HepG2 (cell line): Measurements from ENCODE around the gene LMAN2L. TPM values are rescaled to one million over a fixed set of nuclear protein-coding genes. Genes with fewer than 3 reads are reported as not detected.

Experiments
- NCOR1 ChIP-seq: fragments of 200-600 bp; sonication (generic); IDR thresholded peaks from 2 replicates; pipeline ENCODE4 v1.7.0; 2017; ENCODE audit warnings: antibody characterized with exemption, low read length, borderline replicate concordance
- PTBP1 ChIP-seq: fragments of 200-400 bp; formaldehyde crosslinking; IDR thresholded peaks from 2 replicates; pipeline ENCODE4 v1.6.1; 2018; ENCODE audit warnings: low read length, low read depth; ENCODE audit not compliant: poor library complexity, severe bottlenecking
- RFX1 ChIP-seq: fragments of 450-650 bp; IDR thresholded peaks from 2 replicates; pipeline ENCODE4 v1.6.1; 2017
- RFX3 ChIP-seq: IDR thresholded peaks from 2 replicates; pipeline ENCODE4 v1.6.1; 2016; ENCODE audit warnings: missing biosample characterization, missing genetic modification reagents
- SIX4 ChIP-seq: sonication (generic); formaldehyde crosslinking; IDR thresholded peaks from 2 replicates; pipeline ENCODE4 v1.4.0; 2020; ENCODE audit warnings: missing genetic modification reagents
- SKI ChIP-seq: fragments of 450-650 bp; IDR thresholded peaks from one replicate; pipeline ENCODE4 v1.6.1; 2018; ENCODE audit warnings: mild to moderate bottlenecking; ENCODE audit not compliant: partially characterized antibody
- SOX6 ChIP-seq, 2 experiments: fragments of 450-650 bp in 1 of 2; sonication (generic) in 1 of 2; formaldehyde crosslinking in 1 of 2; IDR thresholded peaks; 2 replicates each; pipeline versions ENCODE4 v1.4.0 to v1.6.1; 2017 to 2020; ENCODE audit warnings: antibody characterized with exemption in 1 of 2, mild to moderate bottlenecking in 1 of 2, missing genetic modification reagents in 1 of 2
- TCF7L2 ChIP-seq: IDR thresholded peaks from 2 replicates; pipeline ENCODE4 v1.6.1; 2011; ENCODE audit warnings: mild to moderate bottlenecking, low read depth, low read length, moderate library complexity
- ZNF713 ChIP-seq: sonication (generic); formaldehyde crosslinking; IDR thresholded peaks from 2 replicates; pipeline ENCODE4 v1.4.0; 2020; ENCODE audit warnings: mild to moderate bottlenecking, missing genetic modification reagents
- polyA plus RNA-seq, 8 experiments: library from polyadenylated mRNA; depleted of rRNA in 3 of 8; stranded (reverse) in 7 of 8; unstranded in 1 of 8; fragments of >200 nt; fragmentation: Illumina TruSeq in 4 of 8; extraction: Trizol in 4 of 8; gene quantifications; 2 replicates each; pipeline versions ENCODE4 v1.2.1 to v1.2.3, GENCODE V29; 2011 to 2016; ENCODE audit warnings: low read depth in 4 of 8, missing spikeins in 1 of 8, mixed read lengths in 1 of 8; ENCODE audit not compliant: insufficient read depth in 1 of 8
- total RNA-seq, 5 experiments: library from RNA; depleted of rRNA; stranded (reverse); fragments of >200 nt; fragmentation: Illumina TruSeq; extraction: Trizol; gene quantifications; 2 replicates each; pipeline ENCODE4 v1.2.3, GENCODE V29; 2016; ENCODE audit warnings: low read depth in 1 of 5
- TF ChIP-seq, protein P1 (sequence below): sonication (generic); formaldehyde crosslinking; IDR thresholded peaks from 2 replicates; pipeline ENCODE4 v1.5.0; 2020; ENCODE audit warnings: mild to moderate bottlenecking, missing genetic modification reagents, borderline replicate concordance
- TF ChIP-seq, protein P2 (sequence below): sonication (generic); formaldehyde crosslinking; IDR thresholded peaks from 2 replicates; pipeline ENCODE4 v1.4.0; 2020; ENCODE audit warnings: missing genetic modification reagents
- TF ChIP-seq, protein P3 (sequence below): IDR thresholded peaks from 2 replicates; pipeline ENCODE4 v1.6.1; 2018; ENCODE audit warnings: missing genetic modification reagents
- TF ChIP-seq, protein P4 (sequence below): sonication (generic); formaldehyde crosslinking; IDR thresholded peaks from 2 replicates; pipeline ENCODE4 v1.9.0; 2022; ENCODE audit warnings: low read depth, missing genetic modification reagents

LMAN2L gene
- total and polyA plus RNA-seq, 2 of the 13 experiments (the other 11 are each of a cell fraction or from before 2014, with no cell fraction given) = 39.1 to 57.9 TPM

DNA sequence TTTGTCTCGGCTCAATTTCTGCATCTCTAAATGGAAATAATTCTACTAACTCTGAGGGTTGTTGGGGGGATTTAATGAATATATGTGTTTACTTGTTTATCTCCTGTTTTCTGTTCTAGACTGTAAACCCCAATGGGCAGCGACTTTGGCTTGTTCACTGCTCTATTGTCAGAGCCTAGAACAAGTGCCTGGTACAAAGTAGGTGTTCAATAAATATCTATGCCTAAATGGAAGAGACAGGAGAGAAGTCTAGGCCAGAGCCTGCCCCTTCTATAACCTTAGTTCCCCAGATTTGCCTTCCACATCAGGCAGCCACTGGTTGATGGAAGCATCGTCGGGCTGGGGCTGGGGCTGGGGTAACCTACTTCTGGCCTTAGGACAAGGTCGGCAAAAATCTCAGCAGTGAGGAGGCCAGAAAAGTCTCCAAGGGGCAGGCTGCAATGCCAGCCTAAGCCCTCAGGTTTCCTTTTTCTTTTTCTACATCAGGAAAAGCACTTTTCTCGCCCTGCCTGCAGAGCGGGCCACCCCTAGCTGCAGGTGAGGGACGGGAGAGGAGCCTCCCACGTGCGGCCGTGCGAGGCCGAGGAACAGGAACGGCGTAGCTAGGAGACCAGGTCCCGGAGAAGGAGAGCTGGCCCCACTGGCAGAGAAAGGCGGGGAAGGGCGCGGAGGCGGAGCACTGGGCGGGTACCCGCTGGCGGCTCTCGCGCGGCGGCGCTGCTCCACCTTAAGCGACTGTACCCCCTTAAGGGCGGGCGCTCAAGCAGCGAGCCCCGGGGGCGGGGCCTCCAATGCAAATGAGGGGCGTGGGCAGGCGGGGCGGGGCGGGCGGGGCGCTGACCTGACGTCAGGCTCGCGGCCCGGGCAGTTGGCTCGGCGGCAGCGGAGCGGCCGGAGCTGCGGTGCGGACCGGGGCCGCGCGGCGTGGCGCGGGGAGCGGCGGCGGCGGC, 20.4 kb upstream of the LMAN2L start, which contains the start of gene CNNM4 (continued):
- TF ChIP-seq, protein P1, sequence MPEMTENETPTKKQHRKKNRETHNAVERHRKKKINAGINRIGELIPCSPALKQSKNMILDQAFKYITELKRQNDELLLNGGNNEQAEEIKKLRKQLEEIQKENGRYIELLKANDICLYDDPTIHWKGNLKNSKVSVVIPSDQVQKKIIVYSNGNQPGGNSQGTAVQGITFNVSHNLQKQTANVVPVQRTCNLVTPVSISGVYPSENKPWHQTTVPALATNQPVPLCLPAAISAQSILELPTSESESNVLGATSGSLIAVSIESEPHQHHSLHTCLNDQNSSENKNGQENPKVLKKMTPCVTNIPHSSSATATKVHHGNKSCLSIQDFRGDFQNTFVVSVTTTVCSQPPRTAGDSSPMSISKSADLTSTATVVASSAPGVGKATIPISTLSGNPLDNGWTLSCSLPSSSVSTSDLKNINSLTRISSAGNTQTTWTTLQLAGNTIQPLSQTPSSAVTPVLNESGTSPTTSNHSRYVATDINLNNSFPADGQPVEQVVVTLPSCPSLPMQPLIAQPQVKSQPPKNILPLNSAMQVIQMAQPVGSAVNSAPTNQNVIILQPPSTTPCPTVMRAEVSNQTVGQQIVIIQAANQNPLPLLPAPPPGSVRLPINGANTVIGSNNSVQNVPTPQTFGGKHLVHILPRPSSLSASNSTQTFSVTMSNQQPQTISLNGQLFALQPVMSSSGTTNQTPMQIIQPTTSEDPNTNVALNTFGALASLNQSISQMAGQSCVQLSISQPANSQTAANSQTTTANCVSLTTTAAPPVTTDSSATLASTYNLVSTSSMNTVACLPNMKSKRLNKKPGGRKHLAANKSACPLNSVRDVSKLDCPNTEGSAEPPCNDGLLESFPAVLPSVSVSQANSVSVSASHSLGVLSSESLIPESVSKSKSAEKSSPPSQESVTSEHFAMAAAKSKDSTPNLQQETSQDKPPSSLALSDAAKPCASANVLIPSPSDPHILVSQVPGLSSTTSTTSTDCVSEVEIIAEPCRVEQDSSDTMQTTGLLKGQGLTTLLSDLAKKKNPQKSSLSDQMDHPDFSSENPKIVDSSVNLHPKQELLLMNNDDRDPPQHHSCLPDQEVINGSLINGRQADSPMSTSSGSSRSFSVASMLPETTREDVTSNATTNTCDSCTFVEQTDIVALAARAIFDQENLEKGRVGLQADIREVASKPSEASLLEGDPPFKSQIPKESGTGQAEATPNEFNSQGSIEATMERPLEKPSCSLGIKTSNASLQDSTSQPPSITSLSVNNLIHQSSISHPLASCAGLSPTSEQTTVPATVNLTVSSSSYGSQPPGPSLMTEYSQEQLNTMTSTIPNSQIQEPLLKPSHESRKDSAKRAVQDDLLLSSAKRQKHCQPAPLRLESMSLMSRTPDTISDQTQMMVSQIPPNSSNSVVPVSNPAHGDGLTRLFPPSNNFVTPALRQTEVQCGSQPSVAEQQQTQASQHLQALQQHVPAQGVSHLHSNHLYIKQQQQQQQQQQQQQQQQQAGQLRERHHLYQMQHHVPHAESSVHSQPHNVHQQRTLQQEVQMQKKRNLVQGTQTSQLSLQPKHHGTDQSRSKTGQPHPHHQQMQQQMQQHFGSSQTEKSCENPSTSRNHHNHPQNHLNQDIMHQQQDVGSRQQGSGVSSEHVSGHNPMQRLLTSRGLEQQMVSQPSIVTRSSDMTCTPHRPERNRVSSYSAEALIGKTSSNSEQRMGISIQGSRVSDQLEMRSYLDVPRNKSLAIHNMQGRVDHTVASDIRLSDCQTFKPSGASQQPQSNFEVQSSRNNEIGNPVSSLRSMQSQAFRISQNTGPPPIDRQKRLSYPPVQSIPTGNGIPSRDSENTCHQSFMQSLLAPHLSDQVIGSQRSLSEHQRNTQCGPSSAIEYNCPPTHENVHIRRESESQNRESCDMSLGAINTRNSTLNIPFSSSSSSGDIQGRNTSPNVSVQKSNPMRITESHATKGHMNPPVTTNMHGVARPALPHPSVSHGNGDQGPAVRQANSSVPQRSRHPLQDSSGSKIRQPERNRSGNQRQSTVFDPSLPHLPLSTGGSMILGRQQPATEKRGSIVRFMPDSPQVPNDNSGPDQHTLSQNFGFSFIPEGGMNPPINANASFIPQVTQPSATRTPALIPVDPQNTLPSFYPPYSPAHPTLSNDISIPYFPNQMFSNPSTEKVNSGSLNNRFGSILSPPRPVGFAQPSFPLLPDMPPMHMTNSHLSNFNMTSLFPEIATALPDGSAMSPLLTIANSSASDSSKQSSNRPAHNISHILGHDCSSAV (CRISPR knock-in tag) = no peak
- TF ChIP-seq RFX1 (peak; percentile 21; the same call in 1 of the 2 replicates), TCF7L2 (no peak), PTBP1 (no peak), NCOR1 (no peak), SIX4 (CRISPR knock-in tag) (no peak), RFX3 (CRISPR knock-in tag) (peak; percentile 57; the same call in 1 of the 2 replicates), SKI (no peak), SOX6 (IDR thresholded peaks at IDR 0.05) (no peak), SOX6 (CRISPR knock-in tag; IDR thresholded peaks at IDR 0.05) (no peak), ZNF713 (CRISPR knock-in tag) (no peak)
- TF ChIP-seq, protein P2, sequence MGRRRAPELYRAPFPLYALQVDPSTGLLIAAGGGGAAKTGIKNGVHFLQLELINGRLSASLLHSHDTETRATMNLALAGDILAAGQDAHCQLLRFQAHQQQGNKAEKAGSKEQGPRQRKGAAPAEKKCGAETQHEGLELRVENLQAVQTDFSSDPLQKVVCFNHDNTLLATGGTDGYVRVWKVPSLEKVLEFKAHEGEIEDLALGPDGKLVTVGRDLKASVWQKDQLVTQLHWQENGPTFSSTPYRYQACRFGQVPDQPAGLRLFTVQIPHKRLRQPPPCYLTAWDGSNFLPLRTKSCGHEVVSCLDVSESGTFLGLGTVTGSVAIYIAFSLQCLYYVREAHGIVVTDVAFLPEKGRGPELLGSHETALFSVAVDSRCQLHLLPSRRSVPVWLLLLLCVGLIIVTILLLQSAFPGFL = no peak
- TF ChIP-seq, protein P3, sequence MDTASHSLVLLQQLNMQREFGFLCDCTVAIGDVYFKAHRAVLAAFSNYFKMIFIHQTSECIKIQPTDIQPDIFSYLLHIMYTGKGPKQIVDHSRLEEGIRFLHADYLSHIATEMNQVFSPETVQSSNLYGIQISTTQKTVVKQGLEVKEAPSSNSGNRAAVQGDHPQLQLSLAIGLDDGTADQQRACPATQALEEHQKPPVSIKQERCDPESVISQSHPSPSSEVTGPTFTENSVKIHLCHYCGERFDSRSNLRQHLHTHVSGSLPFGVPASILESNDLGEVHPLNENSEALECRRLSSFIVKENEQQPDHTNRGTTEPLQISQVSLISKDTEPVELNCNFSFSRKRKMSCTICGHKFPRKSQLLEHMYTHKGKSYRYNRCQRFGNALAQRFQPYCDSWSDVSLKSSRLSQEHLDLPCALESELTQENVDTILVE (CRISPR knock-in tag) = no peak
- TF ChIP-seq, protein P4, sequence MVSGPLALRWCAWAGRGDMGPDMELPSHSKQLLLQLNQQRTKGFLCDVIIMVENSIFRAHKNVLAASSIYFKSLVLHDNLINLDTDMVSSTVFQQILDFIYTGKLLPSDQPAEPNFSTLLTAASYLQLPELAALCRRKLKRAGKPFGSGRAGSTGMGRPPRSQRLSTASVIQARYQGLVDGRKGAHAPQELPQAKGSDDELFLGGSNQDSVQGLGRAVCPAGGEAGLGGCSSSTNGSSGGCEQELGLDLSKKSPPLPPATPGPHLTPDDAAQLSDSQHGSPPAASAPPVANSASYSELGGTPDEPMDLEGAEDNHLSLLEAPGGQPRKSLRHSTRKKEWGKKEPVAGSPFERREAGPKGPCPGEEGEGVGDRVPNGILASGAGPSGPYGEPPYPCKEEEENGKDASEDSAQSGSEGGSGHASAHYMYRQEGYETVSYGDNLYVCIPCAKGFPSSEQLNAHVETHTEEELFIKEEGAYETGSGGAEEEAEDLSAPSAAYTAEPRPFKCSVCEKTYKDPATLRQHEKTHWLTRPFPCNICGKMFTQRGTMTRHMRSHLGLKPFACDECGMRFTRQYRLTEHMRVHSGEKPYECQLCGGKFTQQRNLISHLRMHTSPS (CRISPR knock-in tag) = 0 out of 2 replicates have a peak, but pooled peaks have one; percentile 27
